SK-N-SH (cell line): ENCODE measurements around the gene SEC24B. TPM values are rescaled to one million over a fixed set of nuclear protein-coding genes. Genes with fewer than 3 reads are reported as not detected.
"Not testable (repeated sequence)": the region's sequence is repeated elsewhere in the genome, so short reads cannot be mapped to it uniquely, and the experiment has no call there.

ENCODE experiments used
- CTCF ChIA-PET: fragments of 300-600, 350-600 bp; formaldehyde crosslinking; extraction: SDS; loops from one replicate; lab custom pipeline; 2021; lab: Yijun Ruan, JAX
- POLR2A ChIA-PET: fragments of 350-600 bp; sonication (Branson Sonifier 250); formaldehyde crosslinking; extraction: SDS; loops from one replicate; lab custom pipeline; 2020; ENCODE audit warnings: antibody characterized with exemption, inconsistent platforms; lab: Yijun Ruan, JAX
- DNase-seq: peaks from one replicate; pipeline ENCODE4 v3.0.0; 2012
- H2AFZ ChIP-seq: fragments of 200-600 bp; sonication (generic); 2 replicates; pipeline ENCODE4 v1.8.1; 2016; ENCODE audit warnings: antibody characterized with exemption, mild to moderate bottlenecking, low read depth
- H3F3A ChIP-seq: fragments of 200-600 bp; sonication (generic); replicated peaks from 2 replicates; pipeline ENCODE3; 2016; ENCODE audit warnings: antibody characterized with exemption, mild to moderate bottlenecking; ENCODE audit not compliant: insufficient read depth
- H3K27ac ChIP-seq, 2 experiments: fragments of 200-500 bp in 1 of 2; fragments of 200-600 bp in 1 of 2; sonication (Bioruptor generic) in 1 of 2; sonication (generic), shearing (Covaris generic) in 1 of 2; 2 replicates each; pipeline versions ENCODE4 v1.5.1 to v1.6.1; 2014 to 2016; ENCODE audit warnings: low read depth in 2 of 2, inconsistent platforms in 1 of 2, low read length in 1 of 2, mild to moderate bottlenecking in 1 of 2, mixed read lengths in 1 of 2
- H3K27me3 ChIP-seq: fragments of 200-600 bp; sonication (generic), shearing (Covaris generic); 2 replicates; pipeline ENCODE4 v1.6.1; 2016; ENCODE audit warnings: mixed run types; ENCODE audit not compliant: insufficient read depth
- H3K36me3 ChIP-seq, 2 experiments: fragments of 200-500 bp in 1 of 2; fragments of 200-600 bp in 1 of 2; sonication (Bioruptor generic) in 1 of 2; sonication (generic) in 1 of 2; replicated peaks in 1 of 2; 2 replicates each; pipeline versions ENCODE3 to v1.5.1; 2014 to 2016; ENCODE audit warnings: low read length in 1 of 2, mild to moderate bottlenecking in 1 of 2; ENCODE audit not compliant: insufficient read depth in 2 of 2, control insufficient read depth in 1 of 2
- H3K4me1 ChIP-seq, 2 experiments: fragments of 200-500 bp in 1 of 2; fragments of 200-600 bp in 1 of 2; sonication (Bioruptor generic) in 1 of 2; sonication (generic), shearing (Covaris generic) in 1 of 2; 2 replicates each; pipeline versions ENCODE4 v1.5.1 to v1.6.1; 2014 to 2016; ENCODE audit warnings: low read depth in 1 of 2, low read length in 1 of 2, mixed run types in 1 of 2; ENCODE audit not compliant: insufficient read depth in 2 of 2, control insufficient read depth in 1 of 2
- H3K4me2 ChIP-seq: fragments of 200-600 bp; sonication (generic), shearing (Covaris generic); 2 replicates; pipeline ENCODE4 v1.6.1; 2017; ENCODE audit warnings: mixed run types
- H3K4me3 ChIP-seq, 2 experiments: fragments of 200-500 bp in 1 of 2; fragments of 200-600 bp in 1 of 2; sonication (Bioruptor generic) in 1 of 2; sonication (generic), shearing (Covaris generic) in 1 of 2; 2 replicates each; pipeline versions ENCODE4 v1.5.1 to v1.8.1; 2014 to 2016; ENCODE audit warnings: low read depth in 2 of 2, inconsistent platforms in 1 of 2, low read length in 1 of 2, mild to moderate bottlenecking in 1 of 2, mixed read lengths in 1 of 2, moderate library complexity in 1 of 2
- H3K79me2 ChIP-seq: fragments of 200-600 bp; sonication (generic); 2 replicates; pipeline ENCODE4 v1.8.1; 2017; ENCODE audit warnings: mild to moderate bottlenecking; ENCODE audit not compliant: insufficient read depth
- H3K9ac ChIP-seq: fragments of 200-600 bp; sonication (generic); 2 replicates; pipeline ENCODE4 v1.6.1; 2017; ENCODE audit warnings: mixed run types
- H3K9me2 ChIP-seq: fragments of 200-600 bp; sonication (generic); 2 replicates; pipeline ENCODE4 v1.6.1; 2017; ENCODE audit warnings: mixed run types
- H3K9me3 ChIP-seq: fragments of 200-600 bp; sonication (generic); 2 replicates; pipeline ENCODE4 v1.6.1; 2017; ENCODE audit warnings: mixed run types, mild to moderate bottlenecking, moderate library complexity
- H4K20me1 ChIP-seq: fragments of 200-600 bp; sonication (generic); 2 replicates; pipeline ENCODE4 v1.6.1; 2017; ENCODE audit warnings: mild to moderate bottlenecking, mixed run types; ENCODE audit not compliant: insufficient read depth
- FOSL2 ChIP-seq: IDR thresholded peaks from 2 replicates; pipeline ENCODE4 v1.4.0; 2012; ENCODE audit warnings: low read depth, mild to moderate bottlenecking, moderate library complexity, borderline replicate concordance
- GABPA ChIP-seq: IDR thresholded peaks from 2 replicates; pipeline ENCODE4 v1.4.0; 2012; ENCODE audit warnings: low read depth, mild to moderate bottlenecking
- GATA2 ChIP-seq: sonication (generic); formaldehyde crosslinking; IDR thresholded peaks from 2 replicates; pipeline ENCODE4 v1.5.0; 2020; ENCODE audit warnings: mild to moderate bottlenecking, missing genetic modification reagents
- JUND ChIP-seq: IDR thresholded peaks from 2 replicates; pipeline ENCODE4 v1.4.0; 2012
- MXI1 ChIP-seq: IDR thresholded peaks from 2 replicates; pipeline ENCODE4 v1.6.1; 2012; ENCODE audit warnings: mild to moderate bottlenecking, low read depth, low read length, improper control_type of control experiment
- NFIC ChIP-seq: IDR thresholded peaks from 2 replicates; pipeline ENCODE4 v1.4.0; 2012; ENCODE audit warnings: borderline replicate concordance
- NRF1 ChIP-seq: IDR thresholded peaks from 2 replicates; pipeline ENCODE4 v1.6.1; 2012; ENCODE audit warnings: low read depth, mild to moderate bottlenecking, low read length
- POLR2AphosphoS5 ChIP-seq: IDR thresholded peaks from 2 replicates; pipeline ENCODE4 v1.6.1; 2012; ENCODE audit warnings: low read depth, low read length
- RAD21 ChIP-seq: IDR thresholded peaks from 2 replicates; pipeline ENCODE4 v1.6.1; 2012; ENCODE audit warnings: mild to moderate bottlenecking, low read length
- RCOR1 ChIP-seq: fragments of 150-350 bp; IDR thresholded peaks from 2 replicates; pipeline ENCODE4 v1.6.1; 2017; ENCODE audit warnings: antibody characterized with exemption, low read length
- SMC3 ChIP-seq: IDR thresholded peaks from 2 replicates; pipeline ENCODE4 v1.6.1; 2012; ENCODE audit warnings: low read depth, low read length, improper control_type of control experiment
- TEAD4 ChIP-seq: IDR thresholded peaks from 2 replicates; pipeline ENCODE4 v1.4.0; 2012; ENCODE audit warnings: mild to moderate bottlenecking, borderline replicate concordance; ENCODE audit not compliant: insufficient read depth
- YY1 ChIP-seq: IDR thresholded peaks from 2 replicates; pipeline ENCODE4 v1.4.0; 2012; ENCODE audit warnings: low read depth, mild to moderate bottlenecking
- WGBS: methylation state at CpG from one replicate; pipeline ENCODE4 v1.1.6; 2017; ENCODE audit warnings: low lambda C conversion rate; 5-methylcytosine and 5-hydroxymethylcytosine counted together
- polyA plus RNA-seq, 3 experiments: library from polyadenylated mRNA; depleted of rRNA; stranded (reverse); fragments of >200 nt; gene quantifications; 2 replicates each; pipeline ENCODE4 v1.2.3, GENCODE V29; 2012
- TF ChIP-seq, protein P1 (sequence below): IDR thresholded peaks from 2 replicates; pipeline ENCODE4; 2012
- TF ChIP-seq, protein P2 (sequence below): fragments of 200-600 bp; sonication (generic); IDR thresholded peaks from 2 replicates; pipeline ENCODE4 v1.6.1; 2017; ENCODE audit warnings: antibody characterized with exemption, mild to moderate bottlenecking, moderate library complexity

Gene SEC24B
- polyA plus RNA-seq, 1 of the 3 experiments (the other 2 are of a cell fraction), result 23.0 TPM

- Histone ChIP-seq H3K9ac (no peak overlapping the region), H2AFZ (no peak overlapping the region), H3F3A (peaks cover 4% of the 10 kb centered on the region), H3K27ac (no peak overlapping the region), H3K9me3 (no peaks in the 10 kb centered on the region), H3K4me2 (no peak overlapping the region), H3K9me2 (no peaks in the 10 kb centered on the region), H3K27me3 (no peaks in the 10 kb centered on the region), H3K4me1 (peaks cover 0 to 3% of the 10 kb centered on the region in 2 experiments; a peak in 2 of 4 replicates), H3K79me2 (peaks cover 3% of the 10 kb centered on the region; the same call in 1 of the 2 replicates), H3K36me3 (no peaks in the 10 kb centered on the region), H4K20me1 (no peaks in the 10 kb centered on the region), H3K4me3 (no peak overlapping the region)
- no peak for DNase-seq
- POLR2A ChIA-PET, result no interaction called here
- TF ChIP-seq FOSL2 (no peak), SMC3 (no peak), JUND (no peak), NFIC (no peak), YY1 (no peak), TEAD4 (no peak)
- TF ChIP-seq, protein P1, sequence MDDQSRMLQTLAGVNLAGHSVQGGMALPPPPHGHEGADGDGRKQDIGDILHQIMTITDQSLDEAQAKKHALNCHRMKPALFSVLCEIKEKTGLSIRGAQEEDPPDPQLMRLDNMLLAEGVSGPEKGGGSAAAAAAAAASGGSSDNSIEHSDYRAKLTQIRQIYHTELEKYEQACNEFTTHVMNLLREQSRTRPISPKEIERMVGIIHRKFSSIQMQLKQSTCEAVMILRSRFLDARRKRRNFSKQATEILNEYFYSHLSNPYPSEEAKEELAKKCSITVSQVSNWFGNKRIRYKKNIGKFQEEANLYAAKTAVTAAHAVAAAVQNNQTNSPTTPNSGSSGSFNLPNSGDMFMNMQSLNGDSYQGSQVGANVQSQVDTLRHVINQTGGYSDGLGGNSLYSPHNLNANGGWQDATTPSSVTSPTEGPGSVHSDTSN, result no peak
- CTCF ChIA-PET, result no interaction called here
- 86% methylated on average over 3 of the region's 3 CpGs for WGBS
Observed at GRCh38 chr4:109554971-109555370, 121.4 kb downstream of the SEC24B start.

DNA sequence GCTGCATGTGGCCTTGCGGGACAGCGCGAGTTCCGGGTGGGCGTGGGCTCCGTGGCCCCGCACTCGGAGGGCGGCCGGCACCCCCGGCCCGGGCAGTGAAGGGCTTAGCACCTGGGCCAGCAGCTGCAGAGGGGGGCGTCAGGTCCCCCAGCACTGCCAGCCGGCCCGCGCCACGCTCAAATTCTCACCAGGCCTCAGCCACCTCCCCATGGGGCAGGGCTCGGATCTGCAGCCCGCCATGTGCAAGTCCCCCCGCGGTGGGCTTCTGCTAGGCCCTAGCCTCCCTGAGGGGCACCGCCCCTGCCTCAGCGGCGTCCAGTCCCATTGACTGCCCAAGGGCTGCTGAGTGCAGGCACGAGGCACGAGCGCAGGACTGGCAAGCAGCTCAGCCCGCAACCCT, 123.8 kb downstream of the SEC24B start:
- CTCF ChIA-PET, result no interaction called here
- Histone ChIP-seq H3K9me2 (no peaks in the 10 kb centered on the region), H3K4me3 (no peak overlapping the region), H2AFZ (no peak overlapping the region), H3K79me2 (peaks cover 16% of the 10 kb centered on the region; the same call in 1 of the 2 replicates), H3K4me2 (no peak overlapping the region), H3K9me3 (no peaks in the 10 kb centered on the region), H3F3A (peaks cover 14% of the 10 kb centered on the region), H3K27me3 (no peaks in the 10 kb centered on the region), H3K27ac (no peak overlapping the region), H4K20me1 (no peaks in the 10 kb centered on the region), H3K9ac (no peak overlapping the region), H3K36me3 (no peaks in the 10 kb centered on the region), H3K4me1 (peaks cover 7% of the 10 kb centered on the region in 2 experiments; a peak in 2 of 4 replicates)
- 91% methylated on average over 4 of the region's 28 CpGs for WGBS
- POLR2A ChIA-PET, result no interaction called here
- DNase-seq, result no peak
- no peak for TF ChIP-seq GABPA
- TF ChIP-seq, protein P1, result no peak
- TF ChIP-seq NRF1, result no peak
- TF ChIP-seq POLR2AphosphoS5, result no peak
- TF ChIP-seq RCOR1, result no peak
- TF ChIP-seq RAD21, result no peak
- TF ChIP-seq GATA2 (CRISPR knock-in tag), result no peak
- TF ChIP-seq, protein P2, sequence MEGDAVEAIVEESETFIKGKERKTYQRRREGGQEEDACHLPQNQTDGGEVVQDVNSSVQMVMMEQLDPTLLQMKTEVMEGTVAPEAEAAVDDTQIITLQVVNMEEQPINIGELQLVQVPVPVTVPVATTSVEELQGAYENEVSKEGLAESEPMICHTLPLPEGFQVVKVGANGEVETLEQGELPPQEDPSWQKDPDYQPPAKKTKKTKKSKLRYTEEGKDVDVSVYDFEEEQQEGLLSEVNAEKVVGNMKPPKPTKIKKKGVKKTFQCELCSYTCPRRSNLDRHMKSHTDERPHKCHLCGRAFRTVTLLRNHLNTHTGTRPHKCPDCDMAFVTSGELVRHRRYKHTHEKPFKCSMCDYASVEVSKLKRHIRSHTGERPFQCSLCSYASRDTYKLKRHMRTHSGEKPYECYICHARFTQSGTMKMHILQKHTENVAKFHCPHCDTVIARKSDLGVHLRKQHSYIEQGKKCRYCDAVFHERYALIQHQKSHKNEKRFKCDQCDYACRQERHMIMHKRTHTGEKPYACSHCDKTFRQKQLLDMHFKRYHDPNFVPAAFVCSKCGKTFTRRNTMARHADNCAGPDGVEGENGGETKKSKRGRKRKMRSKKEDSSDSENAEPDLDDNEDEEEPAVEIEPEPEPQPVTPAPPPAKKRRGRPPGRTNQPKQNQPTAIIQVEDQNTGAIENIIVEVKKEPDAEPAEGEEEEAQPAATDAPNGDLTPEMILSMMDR, result no peak
- TF ChIP-seq MXI1, result no peak

DNA sequence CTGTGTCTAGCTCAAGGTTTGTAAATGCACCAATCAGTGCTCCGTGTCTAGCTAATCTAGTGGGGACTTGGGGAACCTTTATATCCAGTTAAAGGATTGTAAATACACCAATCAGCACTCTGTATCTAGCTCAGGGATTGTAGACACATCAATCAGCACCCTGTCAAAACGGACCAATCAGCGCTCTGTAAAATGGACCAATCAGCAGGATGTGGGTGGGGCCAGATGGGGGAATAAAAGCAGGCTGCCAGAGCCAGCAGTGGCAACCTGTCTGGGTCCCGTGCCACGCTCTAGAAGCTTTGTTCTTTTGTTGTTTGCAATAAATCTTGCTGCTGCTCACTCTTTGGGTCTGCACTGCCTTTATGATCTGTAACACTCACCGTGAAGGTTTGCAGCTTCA, 124.5 kb downstream of the SEC24B start:
- H3K4me1 ChIP-seq, H3K4me2 ChIP-seq, H3K9me2 ChIP-seq, H4K20me1 ChIP-seq, H3K27me3 ChIP-seq, DNase-seq, H3K27ac ChIP-seq, H3K9me3 ChIP-seq, H3K36me3 ChIP-seq, H3K9ac ChIP-seq, POLR2A ChIA-PET, H3K4me3 ChIP-seq, H2AFZ ChIP-seq: not testable (repeated sequence)
- H3F3A ChIP-seq, result peaks cover 14% of the 10 kb centered on the region
- 89% methylated on average over 5 of the region's 6 CpGs for WGBS
- peaks cover 18% of the 10 kb centered on the region; the same call in 1 of the 2 replicates for H3K79me2 ChIP-seq
- CTCF ChIA-PET, result interaction anchor here (2.4 kb wide), 1 partner anchor 125 kb away, joined by 8 read pairs; the partner anchor contains the start of gene SEC24B
